ENCODE data around the gene EFNA4. TPM values are rescaled to one million over a fixed set of nuclear protein-coding genes. Genes with fewer than 3 reads are reported as not detected.
"Not testable (repeated sequence)": the region's sequence is repeated elsewhere in the genome, so short reads cannot be mapped to it uniquely, and the experiment has no call there.

The EFNA4 gene
- total and polyA plus RNA-seq, 5 donors from 2014 or later = 2.5 to 6.1 (median 4.4) TPM

- peaks cover 2% of the 10 kb centered on the region for H3K27me3 ChIP-seq (ENCODE audit: control insufficient read depth, insufficient read depth, low read length)
- H3K27me3 Mint-ChIP-seq = peaks cover 30% of the 10 kb centered on the region
- H3K4me1 Mint-ChIP-seq = no peaks in the 10 kb centered on the region
- no peak overlapping the region for H3K27ac ChIP-seq (ENCODE audit: insufficient read depth, low read length, poor library complexity, severe bottlenecking)
- no peak for DNase-seq
- no peaks in the 10 kb centered on the region for H3K9me3 ChIP-seq (ENCODE audit: control insufficient read depth in 2 of 2, low read length in 2 of 2)
- no peaks in the 10 kb centered on the region for H3K36me3 Mint-ChIP-seq
- H3K36me3 ChIP-seq (ENCODE audit: control insufficient read depth, insufficient read depth, low read length) = no peaks in the 10 kb centered on the region
- no peak overlapping the region for H3K4me3 ChIP-seq (ENCODE audit: low read depth, low read length)
- no peak overlapping the region for H3K4me3 Mint-ChIP-seq
- H3K27ac Mint-ChIP-seq = no peak overlapping the region
- no peak for ATAC-seq (ENCODE audit: low read depth in 2 of 2)
- H3K4me1 ChIP-seq (ENCODE audit: control insufficient read depth, insufficient read depth, low read length, poor library complexity, severe bottlenecking) = no peaks in the 10 kb centered on the region
- H3K9me3 Mint-ChIP-seq = no peaks in the 10 kb centered on the region
Observed at GRCh38 chr1:155117610-155118009, 54.1 kb downstream of the EFNA4 start.

- H3K4me3 Mint-ChIP-seq; H3K4me1 Mint-ChIP-seq; ATAC-seq (ENCODE audit: low read depth in 2 of 2): not testable (repeated sequence)
Observed at GRCh38 chr1:155118090-155118489, 54.5 kb downstream of the EFNA4 start.

More at GRCh38 chr1:155118090-155118489, 54.5 kb downstream of the EFNA4 start:
- not testable (repeated sequence) for H3K4me3 ChIP-seq (ENCODE audit: low read depth, low read length); H3K36me3 ChIP-seq (ENCODE audit: control insufficient read depth, insufficient read depth, low read length); H3K36me3 Mint-ChIP-seq; H3K9me3 Mint-ChIP-seq; H3K27ac Mint-ChIP-seq; H3K27me3 ChIP-seq (ENCODE audit: control insufficient read depth, insufficient read depth, low read length); H3K27ac ChIP-seq (ENCODE audit: insufficient read depth, low read length, poor library complexity, severe bottlenecking); H3K9me3 ChIP-seq (ENCODE audit: control insufficient read depth in 2 of 2, low read length in 2 of 2); H3K4me1 ChIP-seq (ENCODE audit: control insufficient read depth, insufficient read depth, low read length, poor library complexity, severe bottlenecking); DNase-seq
- peaks cover 32% of the 10 kb centered on the region for H3K27me3 Mint-ChIP-seq

Other genes starting within 250 kb of the EFNA4 start
- 0.30 TPM for gene KCNN3, start 193.5 kb upstream of the EFNA4 start, total RNA-seq
- not detected for gene KCNN3, start 193.5 kb upstream of the EFNA4 start, polyA plus RNA-seq
- gene PMVK, start 127.0 kb upstream of the EFNA4 start, total RNA-seq = 19.1 TPM
- gene PMVK, start 127.0 kb upstream of the EFNA4 start, polyA plus RNA-seq = 10 to 100 TPM; 49.3 to 76.9 (median 65.5) TPM
- 774 TPM for gene PBXIP1, start 107.6 kb upstream of the EFNA4 start, total RNA-seq
- 100 to 1,000 TPM; 349 to 464 (median 399) TPM for gene PBXIP1, start 107.6 kb upstream of the EFNA4 start, polyA plus RNA-seq
- gene PYGO2, start 102.0 kb upstream of the EFNA4 start, total RNA-seq = 41.9 TPM
- gene PYGO2, start 102.0 kb upstream of the EFNA4 start, polyA plus RNA-seq = 10 to 100 TPM; 30.2 to 47.3 (median 46.9) TPM
- 71.3 TPM for gene SHC1, start 93.0 kb upstream of the EFNA4 start, total RNA-seq
- gene SHC1, start 93.0 kb upstream of the EFNA4 start, polyA plus RNA-seq = 10 to 100 TPM; 27.0 to 40.3 (median 30.3) TPM
- 8.5 TPM for gene CKS1B, start 89.1 kb upstream of the EFNA4 start, total RNA-seq
- gene CKS1B, start 89.1 kb upstream of the EFNA4 start, polyA plus RNA-seq = 10 to 100 TPM; 51.3 to 60.0 (median 56.4) TPM
- gene FLAD1, start 80.4 kb upstream of the EFNA4 start, total RNA-seq = 39.1 TPM
- 10 to 100 TPM; 41.0 to 60.3 (median 44.0) TPM for gene FLAD1, start 80.4 kb upstream of the EFNA4 start, polyA plus RNA-seq
- not detected for gene LENEP, start 70.2 kb upstream of the EFNA4 start, total RNA-seq
- not detected for gene LENEP, start 70.2 kb upstream of the EFNA4 start, polyA plus RNA-seq
- 68.0 TPM for gene ZBTB7B, start 60.9 kb upstream of the EFNA4 start, total RNA-seq
- gene ZBTB7B, start 60.9 kb upstream of the EFNA4 start, polyA plus RNA-seq = 1 to 10 TPM; 3.7 to 6.5 (median 5.3) TPM
- 1.4 TPM for gene DCST2, start 30.0 kb upstream of the EFNA4 start, total RNA-seq
- gene DCST2, start 30.0 kb upstream of the EFNA4 start, polyA plus RNA-seq = not detected
- gene DCST1, start 29.9 kb upstream of the EFNA4 start, total RNA-seq = 0.32 TPM
- gene DCST1, start 29.9 kb upstream of the EFNA4 start, polyA plus RNA-seq = not detected
- gene ADAM15, start 12.4 kb upstream of the EFNA4 start, total RNA-seq = 31.5 TPM
- 10 to 100 TPM in 3 of 4 donors, 1 to 10 TPM in 1; 9.8 to 24.7 (median 17.2) TPM for gene ADAM15, start 12.4 kb upstream of the EFNA4 start, polyA plus RNA-seq
- gene EFNA3, start 15.1 kb downstream of the EFNA4 start, total RNA-seq = 0.52 TPM
- 1 to 10 TPM in 1 of 4 donors, under 1 TPM in 3; 0.42 to 1.2 (median 0.69) TPM for gene EFNA3, start 15.1 kb downstream of the EFNA4 start, polyA plus RNA-seq
- 0.30 TPM for gene EFNA1, start 64.1 kb downstream of the EFNA4 start, total RNA-seq
- 1 to 10 TPM; 1.4 to 6.8 (median 3.3) TPM for gene EFNA1, start 64.1 kb downstream of the EFNA4 start, polyA plus RNA-seq
- 24.1 TPM for gene SLC50A1, start 72.1 kb downstream of the EFNA4 start, total RNA-seq
- gene SLC50A1, start 72.1 kb downstream of the EFNA4 start, polyA plus RNA-seq = 10 to 100 TPM; 45.1 to 59.3 (median 46.0) TPM
- 28.1 TPM for gene DPM3, start 76.8 kb downstream of the EFNA4 start, total RNA-seq
- 100 to 1,000 TPM in 3 of 4 donors, 10 to 100 TPM in 1; 98.3 to 116 (median 101) TPM for gene DPM3, start 76.8 kb downstream of the EFNA4 start, polyA plus RNA-seq
- 122 TPM for gene KRTCAP2, start 109.6 kb downstream of the EFNA4 start, total RNA-seq
- gene KRTCAP2, start 109.6 kb downstream of the EFNA4 start, polyA plus RNA-seq = 100 to 1,000 TPM; 468 to 537 (median 507) TPM
- gene TRIM46, start 110.1 kb downstream of the EFNA4 start, total RNA-seq = 6.1 TPM
- gene TRIM46, start 110.1 kb downstream of the EFNA4 start, polyA plus RNA-seq = 1 to 10 TPM in 2 of 4 donors, under 1 TPM in 2; 0.44 to 1.6 (median 0.78) TPM
- 18.4 TPM for gene THBS3, start 144.2 kb downstream of the EFNA4 start, total RNA-seq
- 1 to 10 TPM; 2.7 to 4.1 (median 3.7) TPM for gene THBS3, start 144.2 kb downstream of the EFNA4 start, polyA plus RNA-seq
- gene MTX1, start 145.0 kb downstream of the EFNA4 start, total RNA-seq = 18.4 TPM
- 10 to 100 TPM; 44.3 to 52.2 (median 49.0) TPM for gene MTX1, start 145.0 kb downstream of the EFNA4 start, polyA plus RNA-seq
- 7.8 TPM for gene ENTREP3, start 191.7 kb downstream of the EFNA4 start, total RNA-seq
- gene ENTREP3, start 191.7 kb downstream of the EFNA4 start, polyA plus RNA-seq = under 1 TPM; 0.57 to 0.97 (median 0.72) TPM
- gene SCAMP3, start 198.6 kb downstream of the EFNA4 start, total RNA-seq = 57.3 TPM
- 100 to 1,000 TPM; 110 to 150 (median 141) TPM for gene SCAMP3, start 198.6 kb downstream of the EFNA4 start, polyA plus RNA-seq
- 76.6 TPM for gene CLK2, start 209.8 kb downstream of the EFNA4 start, total RNA-seq
- 10 to 100 TPM; 11.4 to 17.4 (median 15.5) TPM for gene CLK2, start 209.8 kb downstream of the EFNA4 start, polyA plus RNA-seq
- 1.5 TPM for gene HCN3, start 213.7 kb downstream of the EFNA4 start, total RNA-seq
- gene HCN3, start 213.7 kb downstream of the EFNA4 start, polyA plus RNA-seq = under 1 TPM in 3 of 4 donors, not detected in 1; 0.07 to 0.15 (median 0.11) TPM
- not detected for gene PKLR, start 237.7 kb downstream of the EFNA4 start, total RNA-seq
- not detected for gene PKLR, start 237.7 kb downstream of the EFNA4 start, polyA plus RNA-seq
- 67.9 TPM for gene FDPS, start 245.1 kb downstream of the EFNA4 start, total RNA-seq
- 100 to 1,000 TPM; 114 to 159 (median 123) TPM for gene FDPS, start 245.1 kb downstream of the EFNA4 start, polyA plus RNA-seq

Data from CD4-positive, CD25-positive, alpha-beta regulatory T cell (primary cell).